Activated naive CD4-positive, alpha-beta T cell treated with anti-CD3 and anti-CD28 coated beads for 36 hours (primary cell): Measurements from ENCODE around the gene NDOR1. TPM values are rescaled to one million over a fixed set of nuclear protein-coding genes. Genes with fewer than 3 reads are reported as not detected.
"Not testable (repeated sequence)": the region's sequence is repeated elsewhere in the genome, so short reads cannot be mapped to it uniquely, and the experiment has no call there.

Experiments
- CTCF ChIA-PET: fragments of 350-600 bp; sonication (Branson Sonifier 250); formaldehyde crosslinking; loops from one replicate; lab custom pipeline; 2021; ENCODE audit warnings: antibody characterized with exemption; lab: Charles Lee
- DNase-seq: peaks from one replicate; pipeline ENCODE4 v3.0.0-alpha.2; 2020
- H3K27ac Mint-ChIP-seq: one replicate; pipeline ENCODE4 v1.8.0; 2021; ENCODE audit warnings: mild to moderate bottlenecking, mixed read lengths
- H3K27me3 Mint-ChIP-seq: one replicate; pipeline ENCODE4 v1.8.0; 2021; ENCODE audit warnings: low read depth, mixed read lengths
- H3K36me3 Mint-ChIP-seq: one replicate; pipeline ENCODE4 v1.8.0; 2021; ENCODE audit warnings: low read depth, mixed read lengths
- H3K4me1 Mint-ChIP-seq: one replicate; pipeline ENCODE4 v1.8.0; 2021; ENCODE audit warnings: low read depth, mixed read lengths
- H3K4me3 Mint-ChIP-seq: one replicate; pipeline ENCODE4 v1.8.0; 2021; ENCODE audit warnings: mild to moderate bottlenecking, moderate library complexity, mixed read lengths
- H3K9me3 Mint-ChIP-seq: one replicate; pipeline ENCODE4 v1.8.0; 2021; ENCODE audit warnings: mixed read lengths
- intact Hi-C: fragments of 100-400 bp; cut with micrococcal nuclease; formaldehyde crosslinking; loops from one replicate; pipeline ENCODE4 v1.15.1; 2023
- total RNA-seq, 2 experiments: library from RNA; stranded (reverse); gene quantifications; one replicate each; pipeline ENCODE4 v1.2.3, GENCODE V29; 2021

Gene NDOR1
- total RNA-seq, 2 experiments from 2014 or later: 25.3 to 26.1 TPM

GRCh38 chr9:137251490-137252268 lies 46.2 kb downstream of the NDOR1 start:
- CTCF ChIA-PET: interaction anchor here (0.8 to 1.1 kb wide), 2 partner anchors 19 to 132 kb away, joined by 3 read pairs; no protein-coding TSS in a partner anchor
- no peaks in the 10 kb centered on the region for H3K9me3 Mint-ChIP-seq
- H3K27me3 Mint-ChIP-seq: no peaks in the 10 kb centered on the region
- no peak overlapping the region for H3K4me3 Mint-ChIP-seq
- DNase-seq: no peak
- intact Hi-C loops: no loop called here
- peaks cover 12% of the 10 kb centered on the region for H3K4me1 Mint-ChIP-seq
- H3K36me3 Mint-ChIP-seq: peaks cover 1% of the 10 kb centered on the region
- H3K27ac Mint-ChIP-seq: no peak overlapping the region

DNA sequence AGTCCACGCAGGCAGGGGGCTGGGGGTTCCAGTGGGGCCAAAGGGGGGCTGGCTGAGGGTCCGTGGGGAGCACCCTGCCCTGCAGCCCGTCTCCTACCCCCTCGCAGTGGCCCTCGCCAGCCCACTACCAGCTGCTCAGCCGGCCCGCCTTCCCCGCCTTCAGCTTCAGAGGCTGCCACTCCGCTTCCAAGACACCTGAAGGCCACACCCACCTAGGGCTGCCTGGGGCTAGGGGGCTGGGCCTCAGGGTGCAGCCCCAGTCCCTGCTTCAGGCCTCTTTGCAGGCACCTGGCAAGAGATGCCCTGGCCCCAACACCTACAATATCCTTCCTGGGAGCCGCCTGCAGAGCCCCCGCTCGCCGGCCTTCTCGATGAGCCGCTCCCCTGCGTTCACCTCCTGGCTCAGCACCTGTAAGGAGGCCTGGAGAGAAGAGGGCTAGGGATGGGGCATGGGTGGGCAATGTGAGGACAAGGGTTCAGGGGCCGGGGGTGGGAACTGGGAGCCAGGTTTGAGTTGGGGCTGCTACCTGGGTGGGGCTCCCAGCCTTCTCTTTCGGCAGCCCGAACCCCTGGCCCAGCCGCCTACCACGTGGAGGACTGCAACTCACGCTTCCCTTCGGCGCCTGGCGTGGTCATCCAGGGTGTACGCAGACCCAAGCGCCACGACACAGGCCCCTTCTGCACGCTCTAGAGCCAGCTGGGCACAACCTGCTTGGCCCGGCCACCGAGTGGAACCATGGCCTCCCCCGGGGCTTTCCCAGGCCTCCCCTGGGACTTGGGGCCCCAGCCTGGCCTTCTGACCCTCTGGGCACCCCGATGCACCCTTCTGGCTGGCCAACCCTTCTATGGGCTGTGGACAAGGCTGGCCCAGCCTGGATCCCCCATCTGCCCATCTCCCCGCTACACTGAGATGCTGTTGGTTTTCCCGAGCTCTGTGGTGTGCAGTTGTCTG lies 47.3 kb downstream of the NDOR1 start:
- Mint-ChIP-seq H3K27ac (no peak overlapping the region), H3K9me3 (no peaks in the 10 kb centered on the region), H3K4me1 (peaks cover 18% of the 10 kb centered on the region), H3K4me3 (no peak overlapping the region), H3K27me3 (no peaks in the 10 kb centered on the region), H3K36me3 (peaks cover 3% of the 10 kb centered on the region)
- DNase-seq: no peak
- CTCF ChIA-PET: no interaction called here
- intact Hi-C loops: no loop called here

GRCh38 chr9:137253717-137254623 lies 48.5 kb downstream of the NDOR1 start:
- intact Hi-C loops: no loop called here
- CTCF ChIA-PET: interaction anchor here (0.8 to 3.1 kb wide), 3 partner anchors 15 to 219 kb away, joined by 3 to 13 read pairs (median 3); no protein-coding TSS in a partner anchor

GRCh38 chr9:137254624-137255447 lies 49.3 kb downstream of the NDOR1 start, which contains the start of gene NELFB:
NELFB (plus strand) TSS chr9:137255327.
- intact Hi-C loops: loop anchor here (1.0 kb wide), 2 partner anchors 14 to 32 kb away; partner anchors contain the start of gene TUBB4B
- H3K9me3 Mint-ChIP-seq: no peaks in the 10 kb centered on the region
- H3K4me1 Mint-ChIP-seq: peaks cover 18% of the 10 kb centered on the region
- DNase-seq: peak; percentile 95
- CTCF ChIA-PET: interaction anchor here (0.8 to 3.1 kb wide), 3 partner anchors 16 to 220 kb away, joined by 3 to 13 read pairs (median 3); no protein-coding TSS in a partner anchor
- H3K4me3 Mint-ChIP-seq: peak within 1 kb of the TSS; percentile 85
- H3K27ac Mint-ChIP-seq: peak within 1 kb of the TSS; percentile 75
- peaks cover 8% of the 10 kb centered on the region for H3K36me3 Mint-ChIP-seq
- H3K27me3 Mint-ChIP-seq: no peaks in the 10 kb centered on the region

More at GRCh38 chr9:137253717-137254623, 48.5 kb downstream of the NDOR1 start:
- DNase-seq: no peak
- peak overlapping the region; percentile 85 for H3K4me3 Mint-ChIP-seq
- H3K27ac Mint-ChIP-seq: no peak overlapping the region
- H3K4me1 Mint-ChIP-seq: peaks cover 18% of the 10 kb centered on the region
- no peaks in the 10 kb centered on the region for H3K9me3 Mint-ChIP-seq
- no peaks in the 10 kb centered on the region for H3K27me3 Mint-ChIP-seq
- H3K36me3 Mint-ChIP-seq: peaks cover 6% of the 10 kb centered on the region

GRCh38 chr9:137255448-137256114 lies 50.1 kb downstream of the NDOR1 start:
- Mint-ChIP-seq H3K4me1 (peaks cover 18% of the 10 kb centered on the region), H3K27me3 (no peaks in the 10 kb centered on the region)

DNA sequence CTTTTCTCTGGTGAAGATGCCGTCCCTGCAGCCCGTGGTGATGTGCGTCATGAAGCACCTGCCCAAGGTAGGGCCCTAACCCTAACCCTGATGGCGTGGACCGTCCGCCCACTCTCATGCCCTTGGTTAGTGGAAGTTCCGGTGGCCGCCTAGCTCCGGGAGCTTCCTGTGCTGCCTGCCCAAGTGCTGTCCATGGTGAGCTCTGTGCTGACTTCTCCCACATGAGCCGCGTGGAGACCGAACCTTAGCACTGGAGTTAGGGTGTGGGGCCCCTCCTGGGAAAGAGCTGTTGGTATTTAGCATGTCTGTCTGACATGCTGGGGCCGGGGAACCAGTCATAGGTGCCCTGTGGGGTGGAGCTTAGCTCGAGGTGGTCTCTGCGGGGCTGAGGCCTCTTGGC lies 50.9 kb downstream of the NDOR1 start:
- CTCF ChIA-PET: interaction anchor here (0.7 to 3.1 kb wide), 3 partner anchors 20 to 161 kb away, joined by 3 to 13 read pairs (median 3); no protein-coding TSS in a partner anchor
- H3K4me1 Mint-ChIP-seq: peaks cover 18% of the 10 kb centered on the region
- DNase-seq: no peak
- H3K27ac Mint-ChIP-seq: no peak overlapping the region
- H3K36me3 Mint-ChIP-seq: peaks cover 8% of the 10 kb centered on the region
- no peaks in the 10 kb centered on the region for H3K27me3 Mint-ChIP-seq
- peak overlapping the region; percentile 85 for H3K4me3 Mint-ChIP-seq
- intact Hi-C loops: no loop called here
- no peaks in the 10 kb centered on the region for H3K9me3 Mint-ChIP-seq

More at GRCh38 chr9:137255448-137256114, 50.1 kb downstream of the NDOR1 start:
- peak; percentile 42 for DNase-seq
- H3K36me3 Mint-ChIP-seq: peaks cover 8% of the 10 kb centered on the region
- peak overlapping the region; percentile 85 for H3K4me3 Mint-ChIP-seq
- intact Hi-C loops: loop anchor here (1.0 kb wide), 2 partner anchors 14 to 32 kb away; partner anchors contain the start of gene TUBB4B
- H3K9me3 Mint-ChIP-seq: no peaks in the 10 kb centered on the region
- peak overlapping the region; percentile 75 for H3K27ac Mint-ChIP-seq
- CTCF ChIA-PET: interaction anchor here (1.0 to 3.1 kb wide), 3 partner anchors 19 to 221 kb away, joined by 3 to 13 read pairs (median 3); no protein-coding TSS in a partner anchor

DNA sequence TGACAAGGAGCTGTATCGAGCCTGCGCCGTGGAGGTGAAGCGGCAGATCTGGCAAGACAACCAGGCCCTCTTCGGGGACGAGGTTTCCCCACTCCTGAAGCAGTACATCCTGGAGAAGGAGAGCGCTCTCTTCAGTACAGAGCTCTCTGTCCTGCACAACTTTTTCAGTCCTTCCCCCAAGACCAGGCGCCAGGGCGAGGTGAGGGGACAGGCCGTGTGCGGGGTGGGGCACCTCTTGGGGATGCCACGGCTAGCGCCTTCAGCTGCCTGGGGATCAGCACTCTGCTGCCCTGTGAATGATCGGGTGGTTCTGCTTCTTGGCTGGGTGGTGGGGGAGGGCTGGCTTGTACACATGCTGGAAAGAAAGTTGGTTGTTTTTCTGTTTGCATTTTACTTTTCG lies 51.4 kb downstream of the NDOR1 start:
- CTCF ChIA-PET: interaction anchor here (0.7 to 3.1 kb wide), 3 partner anchors 20 to 161 kb away, joined by 3 to 13 read pairs (median 3); no protein-coding TSS in a partner anchor
- DNase-seq: no peak
- peak overlapping the region; percentile 85 for H3K4me3 Mint-ChIP-seq
- peaks cover 12% of the 10 kb centered on the region for H3K36me3 Mint-ChIP-seq
- intact Hi-C loops: no loop called here
- H3K27me3 Mint-ChIP-seq: no peaks in the 10 kb centered on the region
- H3K27ac Mint-ChIP-seq: no peak overlapping the region
- H3K9me3 Mint-ChIP-seq: no peaks in the 10 kb centered on the region
- peaks cover 18% of the 10 kb centered on the region for H3K4me1 Mint-ChIP-seq

- H3K27ac Mint-ChIP-seq, H3K27me3 Mint-ChIP-seq, H3K4me3 Mint-ChIP-seq, intact Hi-C loops, DNase-seq, H3K4me1 Mint-ChIP-seq, H3K9me3 Mint-ChIP-seq: not testable (repeated sequence)
- peaks cover 18% of the 10 kb centered on the region for H3K36me3 Mint-ChIP-seq
- CTCF ChIA-PET: interaction anchor here (0.9 to 1.3 kb wide), 2 partner anchors 9 to 10 kb away, joined by 3 read pairs; no protein-coding TSS in a partner anchor
Measured at GRCh38 chr9:137262173-137262908, 56.8 kb downstream of the NDOR1 start.

GRCh38 chr9:137262909-137263285 lies 57.4 kb downstream of the NDOR1 start:
- H3K9me3 Mint-ChIP-seq: no peaks in the 10 kb centered on the region
- H3K36me3 Mint-ChIP-seq: peaks cover 23% of the 10 kb centered on the region
- H3K27ac Mint-ChIP-seq: no peak overlapping the region
- CTCF ChIA-PET: interaction anchor here (0.9 to 1.3 kb wide), 3 partner anchors 8 to 26 kb away, joined by 3 read pairs; no protein-coding TSS in a partner anchor
- DNase-seq: no peak
- H3K4me1 Mint-ChIP-seq: no peaks in the 10 kb centered on the region
- H3K4me3 Mint-ChIP-seq: no peak overlapping the region
- intact Hi-C loops: no loop called here
- H3K27me3 Mint-ChIP-seq: no peaks in the 10 kb centered on the region
